Esophagus muscularis mucosa (tissue), 3 donors: ENCODE measurements around the gene ATP8B3.

Experiments used
- POLR2A ChIP-seq: fragments of 450-650 bp; IDR thresholded peaks from one replicate; pipeline ENCODE4 v1.6.1; 2017; ENCODE audit warnings: antibody characterized with exemption, moderate library complexity, mild to moderate bottlenecking, low read depth
- TF ChIP-seq, protein P1 (sequence below), 3 experiments: fragments of 200-600 bp in 2 of 3; fragments of 450-650 bp in 1 of 3; sonication (generic) in 2 of 3; IDR thresholded peaks; one replicate each; pipeline ENCODE4 v1.5.1; 2017 to 2019; ENCODE audit warnings: antibody characterized with exemption in 3 of 3, mild to moderate bottlenecking in 2 of 3, moderate library complexity in 1 of 3

GRCh38 chr19:1758231-1758577, 53.9 kb downstream of the ATP8B3 start:
- TF ChIP-seq POLR2A = no peak
- TF ChIP-seq, protein P1, sequence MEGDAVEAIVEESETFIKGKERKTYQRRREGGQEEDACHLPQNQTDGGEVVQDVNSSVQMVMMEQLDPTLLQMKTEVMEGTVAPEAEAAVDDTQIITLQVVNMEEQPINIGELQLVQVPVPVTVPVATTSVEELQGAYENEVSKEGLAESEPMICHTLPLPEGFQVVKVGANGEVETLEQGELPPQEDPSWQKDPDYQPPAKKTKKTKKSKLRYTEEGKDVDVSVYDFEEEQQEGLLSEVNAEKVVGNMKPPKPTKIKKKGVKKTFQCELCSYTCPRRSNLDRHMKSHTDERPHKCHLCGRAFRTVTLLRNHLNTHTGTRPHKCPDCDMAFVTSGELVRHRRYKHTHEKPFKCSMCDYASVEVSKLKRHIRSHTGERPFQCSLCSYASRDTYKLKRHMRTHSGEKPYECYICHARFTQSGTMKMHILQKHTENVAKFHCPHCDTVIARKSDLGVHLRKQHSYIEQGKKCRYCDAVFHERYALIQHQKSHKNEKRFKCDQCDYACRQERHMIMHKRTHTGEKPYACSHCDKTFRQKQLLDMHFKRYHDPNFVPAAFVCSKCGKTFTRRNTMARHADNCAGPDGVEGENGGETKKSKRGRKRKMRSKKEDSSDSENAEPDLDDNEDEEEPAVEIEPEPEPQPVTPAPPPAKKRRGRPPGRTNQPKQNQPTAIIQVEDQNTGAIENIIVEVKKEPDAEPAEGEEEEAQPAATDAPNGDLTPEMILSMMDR (IDR thresholded peaks at IDR 0.05) = no peak
